NB4 (cell line): ENCODE data around the gene OR7A17.

ENCODE experiments used
- CTCF ChIP-seq: IDR thresholded peaks from one replicate; pipeline ENCODE4 v1.5.1; 2012; ENCODE audit warnings: low read depth, low read length
- MAX ChIP-seq: IDR thresholded peaks from 2 replicates; pipeline ENCODE4 v1.6.1; 2011; ENCODE audit warnings: low read depth, low read length
- MYC ChIP-seq: IDR thresholded peaks from 2 replicates; pipeline ENCODE4 v1.6.1; 2011; ENCODE audit warnings: low read depth, low read length
- POLR2A ChIP-seq: IDR thresholded peaks from 2 replicates; pipeline ENCODE4 v1.6.1; 2011; ENCODE audit warnings: mild to moderate bottlenecking; ENCODE audit not compliant: insufficient read length; ENCODE audit errors: extremely low read depth

- TF ChIP-seq CTCF, result no peak
- no peak for TF ChIP-seq POLR2A
- TF ChIP-seq MYC, result no peak
- no peak for TF ChIP-seq MAX
Observed at GRCh38 chr19:14933506-14933905, 47.6 kb upstream of the OR7A17 start.
